Activated CD8-positive, alpha-beta memory T cell treated with anti-CD3 and anti-CD28 coated beads, Interleukin-2, amount 50 U/mL, for 48 hours (primary cell): ENCODE data around the gene RAD51B.

Experiments used
- DNase-seq: peaks from one replicate; pipeline ENCODE4 v3.0.0-alpha.2; 2020

Gene RAD51B

DNA sequence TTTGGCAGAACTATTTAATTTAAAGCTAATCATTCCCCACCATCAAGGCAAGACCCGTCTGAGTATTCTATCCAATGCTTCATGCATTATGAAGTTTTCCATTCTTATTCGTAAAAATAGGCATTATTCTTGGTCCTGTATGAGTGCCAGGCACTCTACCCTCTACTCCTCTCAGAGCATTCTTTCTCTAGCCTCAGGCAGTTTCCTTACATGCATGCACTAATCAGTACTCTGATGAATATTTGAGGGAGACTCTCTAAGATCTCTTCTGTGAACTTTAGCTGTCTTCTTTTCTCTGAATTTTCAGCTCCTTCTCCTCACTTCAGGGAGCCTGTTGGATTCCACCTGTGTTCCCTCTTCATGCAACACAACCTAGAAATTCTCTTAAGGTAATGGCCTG is 334.7 kb downstream of the RAD51B start:
- no peak for DNase-seq

DNA sequence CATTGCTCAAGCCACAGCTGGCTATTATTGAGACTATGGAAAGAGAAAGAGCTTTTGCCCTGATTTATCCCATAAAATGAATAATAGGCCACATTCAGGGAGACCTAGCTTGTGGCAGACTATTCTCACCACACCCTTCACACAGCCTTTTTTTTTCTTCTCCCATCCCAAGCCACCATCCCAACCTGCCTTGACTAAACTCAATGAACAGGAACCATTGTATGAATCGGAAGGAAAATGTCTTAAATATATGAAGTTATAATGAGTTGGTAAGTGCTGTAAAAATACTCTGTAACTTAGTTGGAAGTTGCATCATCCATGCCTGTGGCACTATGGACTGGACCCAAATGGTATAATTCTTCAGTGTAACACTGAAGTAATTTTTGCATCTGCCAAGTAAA is 338.4 kb downstream of the RAD51B start:
- no peak for DNase-seq

DNA sequence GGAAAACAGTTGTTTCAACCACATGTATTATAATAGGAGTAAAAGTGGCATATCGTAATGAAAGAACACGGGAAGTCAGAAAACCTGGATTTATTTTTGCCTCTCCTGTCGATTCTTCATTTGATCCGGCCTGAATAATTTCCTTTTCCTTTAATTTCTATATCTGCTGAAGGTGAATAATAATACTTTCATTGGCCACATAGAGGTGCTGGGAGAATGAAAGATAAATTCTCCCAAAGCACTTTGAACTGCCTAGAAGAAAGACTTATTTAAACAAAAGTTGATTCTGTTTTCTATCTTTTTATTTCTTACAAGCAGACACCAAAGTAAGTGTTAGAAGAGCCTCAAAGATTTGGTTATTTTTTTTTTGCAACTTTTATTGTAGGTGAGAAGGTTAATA is 339.1 kb downstream of the RAD51B start:
- DNase-seq: no peak

DNA sequence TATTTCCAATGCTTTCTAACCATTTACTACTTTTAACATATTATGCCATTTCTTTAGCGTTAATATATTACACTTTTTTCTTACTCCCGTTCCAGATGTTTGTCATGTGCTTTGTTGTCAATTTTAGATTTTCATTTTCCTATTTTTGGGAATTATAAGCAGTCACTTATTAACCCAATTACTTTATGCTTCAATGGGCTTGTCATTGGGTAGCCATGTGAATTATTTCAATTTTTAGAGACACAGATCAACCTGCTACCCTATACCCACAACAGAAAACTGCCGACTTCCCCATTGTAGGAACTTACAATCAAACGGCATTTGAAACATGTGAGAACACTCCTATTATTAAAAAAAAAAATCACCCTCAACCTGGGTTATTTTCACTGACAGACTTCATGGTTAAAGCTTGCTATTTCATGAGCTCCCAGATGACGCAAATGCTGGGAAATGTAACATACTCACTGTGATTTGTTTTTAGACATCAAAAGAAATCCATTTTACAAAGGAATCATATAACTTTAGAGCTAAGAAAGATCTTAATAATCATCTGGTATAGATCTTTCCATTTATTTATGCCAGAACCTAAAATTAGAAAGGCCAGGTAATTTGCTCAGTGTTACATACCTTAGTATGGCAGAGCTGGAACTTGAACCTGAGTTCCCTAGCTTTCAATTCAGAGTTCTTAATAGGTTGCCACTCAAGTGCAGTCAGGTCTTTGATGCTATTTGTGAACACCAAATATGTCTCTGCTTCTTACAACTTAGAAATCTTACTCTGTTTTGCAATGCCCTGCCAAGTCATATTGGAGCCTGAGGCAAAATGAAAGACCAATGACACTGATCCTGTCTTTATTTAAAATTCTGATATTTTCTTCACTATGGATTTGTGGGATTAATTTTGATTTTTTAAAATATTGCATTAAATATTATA is 340.4 kb downstream of the RAD51B start:
- DNase-seq: no peak

DNA sequence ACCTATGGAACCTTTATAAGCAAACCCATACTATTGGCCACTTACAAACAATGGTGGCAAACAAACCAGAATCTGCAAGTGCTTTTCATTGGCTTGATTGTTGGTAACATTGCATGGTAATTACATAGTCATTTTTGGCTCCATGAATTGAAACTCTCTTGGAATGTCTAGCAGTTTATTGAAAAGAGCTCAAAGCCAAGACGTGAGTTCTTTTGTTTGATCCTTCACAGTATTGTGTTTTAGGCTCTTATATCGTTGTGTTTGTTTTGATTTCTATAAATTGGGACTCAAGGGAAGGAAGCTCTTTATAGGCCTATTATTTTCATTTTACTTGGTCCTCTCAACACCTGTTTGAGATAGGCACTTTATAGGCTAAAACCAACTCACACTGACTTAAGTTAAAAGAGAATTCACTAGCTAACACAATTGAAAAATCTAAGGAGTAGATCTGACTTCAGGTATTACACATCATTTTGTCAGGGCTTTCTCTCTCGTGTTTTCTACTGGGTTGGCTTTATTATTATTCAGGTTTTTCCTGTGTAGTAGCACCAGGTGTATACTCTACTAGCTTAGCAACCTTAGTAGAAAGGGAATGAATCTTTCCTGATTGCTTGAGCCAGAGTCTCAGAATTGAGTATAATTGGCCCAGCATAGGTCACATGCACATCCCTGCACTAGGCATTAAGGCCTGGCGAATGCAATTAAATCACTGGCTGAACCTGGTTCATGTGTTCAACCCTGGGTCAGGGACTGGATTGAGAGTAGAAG is 341.4 kb downstream of the RAD51B start:
- no peak for DNase-seq

DNA sequence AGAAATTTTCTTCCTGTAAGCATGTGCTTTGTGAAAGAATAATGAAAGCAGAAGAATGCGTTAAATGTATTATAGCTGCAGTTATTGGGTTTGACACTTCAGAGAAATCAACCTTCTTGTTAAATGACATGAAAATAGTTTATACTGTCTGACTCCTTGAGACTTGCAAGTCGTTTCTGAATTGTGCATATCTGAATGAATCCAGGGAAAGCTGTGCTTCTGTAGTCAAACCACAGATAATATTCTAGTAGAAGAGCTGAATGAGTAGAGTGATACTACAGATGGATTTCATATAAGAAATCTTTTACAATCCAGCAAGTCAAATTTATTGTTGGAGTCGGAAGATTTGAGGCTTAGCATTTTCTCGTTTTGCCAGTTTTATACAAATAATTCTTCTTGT is 343.3 kb downstream of the RAD51B start:
- DNase-seq: no peak

DNA sequence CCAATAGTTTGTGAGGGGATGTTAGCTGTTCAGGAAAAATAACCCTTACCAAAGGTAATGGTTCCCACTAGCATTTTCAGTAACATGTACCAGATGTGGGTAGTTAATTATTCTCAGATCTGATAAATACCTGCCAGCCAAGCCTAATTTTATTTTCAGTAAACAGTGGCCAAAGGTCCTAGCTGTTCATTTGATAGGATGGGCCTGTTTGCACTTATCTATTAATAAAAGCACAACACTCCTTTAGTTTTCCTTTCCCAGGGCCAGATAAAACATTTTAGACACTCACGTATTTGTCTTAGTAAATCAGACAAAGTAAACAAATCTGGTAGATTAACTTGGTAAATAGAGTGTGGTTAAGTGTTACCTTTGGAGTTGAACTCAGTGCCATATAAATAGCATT is 345.1 kb downstream of the RAD51B start:
- DNase-seq: no peak

DNA sequence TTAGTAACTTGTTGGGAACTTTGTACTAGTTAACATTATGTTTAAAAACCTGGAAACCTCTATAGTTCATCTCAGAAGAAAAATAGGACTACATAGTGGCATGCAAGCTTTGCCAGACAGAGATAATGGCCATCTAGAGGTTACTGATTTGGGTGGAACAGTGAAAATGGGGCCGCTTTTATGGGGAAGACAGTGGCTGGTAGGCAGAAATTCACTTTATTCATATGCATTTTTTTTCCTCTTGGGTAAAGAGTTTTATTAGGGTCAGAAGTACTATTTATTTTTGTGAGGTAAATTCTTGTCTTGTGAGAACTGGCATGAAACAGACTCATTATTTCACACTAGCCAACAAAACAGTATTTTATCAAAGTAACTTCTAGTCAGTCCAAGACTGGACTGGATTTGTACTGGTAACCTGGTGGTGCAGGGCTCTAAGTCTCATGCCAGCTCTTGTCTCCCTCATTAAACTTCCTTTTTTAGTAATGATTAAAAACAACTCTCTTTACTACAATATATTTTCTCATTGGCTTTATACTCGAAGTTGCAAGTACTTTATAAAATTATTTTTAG is 345.8 kb downstream of the RAD51B start:
- DNase-seq: no peak

DNA sequence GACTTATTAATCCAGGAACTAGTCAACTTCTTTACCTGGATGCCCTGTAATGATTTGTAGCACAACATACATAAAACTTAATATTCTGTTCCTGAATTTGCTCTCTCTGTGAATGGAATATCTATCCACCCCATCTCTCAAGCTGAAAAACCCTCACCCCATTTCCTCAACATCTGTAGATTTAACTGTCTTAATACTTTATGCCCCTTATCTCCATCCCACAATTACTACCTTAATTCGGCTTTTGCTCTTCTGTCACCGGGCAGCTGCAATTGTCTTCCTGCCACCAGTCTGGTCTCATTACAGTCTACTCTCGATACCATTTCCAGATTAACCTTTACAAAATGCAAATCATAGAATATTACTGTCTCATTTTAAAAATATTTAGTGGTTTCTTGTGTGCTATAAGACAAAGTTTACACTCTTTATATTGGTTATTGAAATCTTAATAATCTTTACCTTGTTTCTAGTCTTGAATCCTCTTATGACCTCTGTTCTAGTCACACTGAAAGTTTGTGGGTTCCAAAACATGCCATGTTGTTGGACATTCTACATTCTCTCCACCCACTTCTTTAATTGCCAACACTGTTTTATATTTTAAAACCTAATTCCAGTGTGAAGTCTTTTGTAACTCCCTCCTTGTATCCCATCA is 347.3 kb downstream of the RAD51B start:
- DNase-seq: no peak

DNA sequence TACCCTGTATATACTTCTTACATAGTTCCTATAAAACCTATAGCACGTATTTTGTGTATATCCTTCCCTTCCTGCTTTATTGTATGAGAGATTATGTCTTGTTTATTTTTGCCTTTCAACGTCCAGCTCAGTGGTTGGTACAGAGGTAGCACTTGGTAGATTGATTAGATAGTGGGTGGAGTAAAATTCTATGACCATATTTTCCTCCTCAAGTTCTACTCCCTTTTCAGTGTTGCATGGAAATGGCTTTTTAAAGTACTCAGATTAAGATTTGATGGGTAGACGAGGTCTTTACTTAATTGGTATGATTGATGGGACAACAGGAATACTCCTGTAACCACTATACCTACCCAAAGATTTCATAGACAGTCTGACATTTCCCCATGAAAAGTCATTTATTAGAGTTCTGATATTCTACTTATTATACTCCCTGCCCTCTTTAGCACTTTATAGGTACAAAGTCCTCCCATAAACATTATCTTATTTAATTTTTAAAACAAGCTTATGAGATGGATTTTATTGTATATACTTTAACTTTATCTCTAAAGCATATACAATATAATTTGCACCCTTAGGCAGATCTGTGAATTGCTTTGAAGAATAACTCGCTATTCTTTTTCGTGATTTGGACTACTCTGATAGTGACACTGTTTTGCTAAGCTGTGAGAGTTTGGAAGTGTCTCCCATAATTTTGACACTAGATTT is 348.0 kb downstream of the RAD51B start:
- no peak for DNase-seq

DNA sequence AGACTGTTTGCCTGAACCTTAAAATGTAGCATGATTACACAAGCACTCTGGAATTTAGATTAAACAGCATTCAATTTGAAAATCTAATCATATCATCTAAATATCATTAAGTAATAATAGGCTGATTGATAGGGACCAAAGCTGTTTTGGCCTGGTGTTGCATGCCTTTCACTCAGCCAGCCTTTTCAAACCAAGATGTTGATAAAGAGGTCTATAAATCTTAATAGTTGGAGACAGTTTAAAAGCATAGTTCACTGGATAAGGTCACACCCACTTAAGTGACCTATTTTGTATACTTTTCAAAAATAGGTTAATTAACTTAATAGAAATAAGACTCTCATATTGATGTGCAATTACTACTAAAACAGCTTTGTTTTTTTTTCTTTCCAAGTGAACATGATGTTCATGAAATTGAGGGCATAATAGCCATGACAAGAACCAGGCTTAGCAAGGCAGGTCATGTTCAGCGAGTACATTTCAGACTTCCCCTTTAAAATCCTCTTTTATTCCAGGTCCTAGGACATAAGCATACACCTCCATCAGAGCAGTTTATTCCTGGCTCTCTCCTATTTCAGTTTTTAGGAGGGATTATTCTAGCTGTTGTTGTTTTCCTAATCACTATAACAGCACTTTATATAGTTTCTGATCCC is 349.0 kb downstream of the RAD51B start:
- DNase-seq: no peak

DNA sequence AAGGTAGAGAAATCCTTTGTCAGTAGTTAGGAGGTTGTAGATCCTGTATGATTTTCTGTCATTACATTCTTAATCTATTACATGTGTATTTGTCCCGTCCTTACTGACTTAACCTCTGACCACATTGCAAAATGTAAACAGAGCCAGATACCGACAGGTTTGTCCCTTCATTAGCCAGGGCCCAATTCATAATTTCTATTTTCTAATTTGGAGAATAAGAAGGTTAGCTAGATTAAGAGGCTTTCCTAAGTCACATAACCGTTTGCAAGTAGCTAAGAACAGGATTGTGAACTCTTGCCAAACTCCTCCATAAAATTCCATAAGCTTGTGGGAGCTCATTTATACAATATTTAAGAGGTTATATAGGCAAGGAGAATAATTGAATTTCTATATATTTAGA is 352.6 kb downstream of the RAD51B start:
- DNase-seq: no peak

DNA sequence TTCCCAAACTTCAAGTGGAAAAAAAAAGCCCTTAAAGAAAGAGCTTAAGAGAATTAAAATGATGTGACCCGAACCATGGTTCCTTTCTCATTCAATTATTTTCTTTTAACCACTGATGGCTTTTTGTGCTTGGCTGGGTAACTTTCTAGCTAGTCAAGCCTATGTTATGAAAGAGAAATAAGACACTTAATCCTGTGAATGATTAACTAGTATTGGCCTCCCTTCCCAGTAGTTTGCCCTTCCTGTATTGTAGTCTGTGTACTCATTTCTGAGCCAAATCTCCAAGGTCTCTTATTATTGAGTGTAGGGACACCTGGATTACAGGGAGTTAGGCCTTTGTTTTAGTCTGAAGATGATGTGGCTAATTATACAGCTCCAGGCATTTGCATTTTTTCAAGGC is 353.0 kb downstream of the RAD51B start:
- DNase-seq: no peak

DNA sequence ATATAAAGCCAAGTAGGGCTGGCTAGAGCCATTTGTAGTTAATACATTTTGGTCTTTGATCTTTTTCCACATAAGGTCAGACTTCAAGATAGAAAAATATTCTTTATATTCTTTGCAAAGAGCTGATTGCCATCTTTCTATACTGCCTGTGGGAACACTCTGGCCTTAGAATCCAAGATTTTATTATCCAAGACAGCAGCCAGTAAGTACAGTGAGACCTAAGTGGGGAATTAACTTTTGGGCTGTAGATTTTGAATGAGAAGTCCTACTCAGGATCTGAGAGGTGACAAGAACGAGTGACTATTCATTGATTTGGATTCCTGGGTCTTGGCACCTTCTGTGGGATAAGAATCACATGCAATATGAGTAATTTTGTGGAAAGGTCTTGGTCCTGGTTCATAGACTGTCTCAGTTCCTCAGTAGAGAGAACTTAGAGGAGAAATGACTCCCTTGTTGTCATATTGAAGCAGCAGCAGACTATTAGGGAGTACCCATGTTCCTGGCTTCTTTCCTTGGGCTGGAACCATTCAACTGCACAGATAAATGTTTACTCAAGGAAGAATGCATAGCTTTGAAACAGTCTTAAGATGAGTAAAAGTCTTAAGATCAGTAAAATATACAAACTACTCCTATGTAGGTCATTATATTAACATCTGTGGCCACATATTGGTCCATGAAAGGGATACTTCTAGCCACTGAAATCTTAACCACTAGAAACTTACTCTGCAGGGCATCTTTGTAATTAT is 353.8 kb downstream of the RAD51B start:
- no peak for DNase-seq

DNA sequence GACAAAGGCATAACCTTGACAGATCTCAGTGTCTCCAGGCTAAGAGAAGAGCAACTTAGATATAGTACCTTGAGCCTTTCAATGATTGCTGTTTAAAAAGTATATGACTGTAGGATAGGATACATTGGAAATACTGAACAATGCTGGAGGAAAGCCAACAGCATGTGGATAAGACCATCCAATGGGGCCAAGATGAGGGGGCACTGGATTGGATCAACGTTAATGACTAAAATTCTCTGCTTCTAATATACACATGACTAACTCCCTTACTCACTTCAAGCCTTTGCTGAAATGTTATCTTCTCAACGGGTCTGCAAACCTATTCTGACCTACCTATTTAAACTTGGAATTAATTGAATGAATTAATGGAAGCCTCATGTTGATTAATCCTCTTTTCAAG is 354.9 kb downstream of the RAD51B start:
- DNase-seq: no peak

DNA sequence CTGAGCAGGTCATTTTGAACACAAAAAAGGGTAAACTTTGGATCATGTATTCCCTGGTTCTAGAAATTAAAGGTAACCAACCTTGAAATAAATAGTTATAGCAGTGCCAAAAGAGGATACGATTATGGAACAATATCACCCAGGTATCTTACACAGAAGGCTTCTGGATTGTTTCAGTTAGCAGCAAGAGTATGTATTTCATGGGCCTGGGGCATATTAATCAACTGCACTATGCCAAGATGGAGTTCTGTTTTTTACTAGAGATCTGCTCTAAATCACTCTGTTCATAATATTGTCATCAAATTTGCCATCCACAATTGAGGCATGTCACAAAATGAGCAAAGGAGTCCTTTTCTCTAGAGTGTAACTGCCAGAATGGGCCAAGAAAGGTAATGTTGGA is 357.1 kb downstream of the RAD51B start:
- DNase-seq: no peak

DNA sequence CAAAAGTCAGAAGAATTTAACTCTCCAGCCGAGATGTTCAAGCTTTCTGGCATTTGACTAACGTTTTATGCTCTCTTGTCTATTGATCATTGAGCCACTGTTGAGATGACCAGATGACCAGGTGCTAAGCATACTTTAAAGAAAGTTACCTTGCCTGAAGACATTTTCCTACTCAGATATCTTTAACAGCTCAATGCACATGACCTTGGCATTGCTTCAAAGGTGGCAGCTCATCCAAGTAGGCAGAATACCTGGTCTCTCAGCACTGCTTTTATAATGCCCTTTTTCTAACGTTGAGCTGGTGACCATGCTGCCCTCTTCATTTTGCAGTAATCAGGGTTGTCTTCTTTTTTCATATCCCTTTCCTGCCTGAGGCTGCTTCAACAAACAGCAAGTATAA is 358.1 kb downstream of the RAD51B start:
- no peak for DNase-seq

DNA sequence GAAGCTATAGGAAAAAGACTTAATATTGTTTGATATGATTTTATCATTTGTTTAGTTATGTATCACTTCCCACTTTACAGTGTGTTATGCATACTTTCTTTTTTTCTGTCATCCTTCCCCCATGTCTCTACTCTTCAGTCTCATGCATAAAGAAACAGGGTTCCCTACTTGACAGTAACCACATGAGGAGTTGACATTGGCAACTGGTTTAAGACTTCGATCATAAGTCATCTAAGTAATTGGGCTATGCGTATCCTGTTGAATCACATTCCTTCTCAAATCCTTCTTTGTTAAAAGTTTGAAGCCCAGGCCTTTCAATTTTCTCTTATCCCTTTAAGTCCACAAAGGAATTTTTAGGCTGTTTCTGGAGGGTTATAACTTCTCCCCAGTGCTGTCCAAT is 358.7 kb downstream of the RAD51B start:
- DNase-seq: no peak

DNA sequence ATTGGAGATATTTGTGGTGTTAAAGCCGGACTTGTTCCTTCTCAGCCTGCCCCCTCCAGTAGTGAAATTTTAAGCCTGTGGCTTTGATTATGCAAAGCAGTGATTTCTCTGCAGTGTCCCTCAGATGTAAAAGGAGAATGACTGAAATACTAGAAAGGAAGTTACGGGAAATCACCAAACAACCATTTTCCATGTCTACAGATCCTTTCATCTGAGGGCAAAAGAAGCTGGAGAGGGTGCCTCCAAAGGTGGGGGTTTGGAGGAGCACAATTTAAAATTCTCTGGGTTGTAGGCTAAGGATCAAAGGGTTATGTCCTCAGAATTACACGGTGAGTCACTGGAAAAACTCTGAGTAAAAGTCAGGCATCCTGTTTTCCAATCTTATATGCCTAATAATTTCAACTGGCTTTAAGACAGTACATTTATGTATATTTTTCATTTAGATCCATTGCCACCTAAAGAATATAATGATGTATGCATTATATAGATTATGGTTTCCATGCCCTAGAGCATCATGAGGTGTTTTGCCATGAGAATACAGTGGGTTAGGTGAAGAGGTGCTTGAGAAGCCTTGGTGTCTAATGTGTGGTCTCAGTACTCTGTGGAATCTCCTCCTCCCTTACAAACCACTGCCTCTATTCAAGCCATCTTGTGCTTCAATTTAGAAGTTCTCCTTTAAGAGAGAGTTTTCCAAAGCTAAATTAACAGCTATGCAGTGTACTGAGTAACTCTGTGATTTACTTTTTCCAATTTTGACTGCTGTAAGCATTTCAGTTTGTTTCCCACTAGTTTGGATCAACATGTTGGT is 362.1 kb downstream of the RAD51B start:
- DNase-seq: no peak

DNA sequence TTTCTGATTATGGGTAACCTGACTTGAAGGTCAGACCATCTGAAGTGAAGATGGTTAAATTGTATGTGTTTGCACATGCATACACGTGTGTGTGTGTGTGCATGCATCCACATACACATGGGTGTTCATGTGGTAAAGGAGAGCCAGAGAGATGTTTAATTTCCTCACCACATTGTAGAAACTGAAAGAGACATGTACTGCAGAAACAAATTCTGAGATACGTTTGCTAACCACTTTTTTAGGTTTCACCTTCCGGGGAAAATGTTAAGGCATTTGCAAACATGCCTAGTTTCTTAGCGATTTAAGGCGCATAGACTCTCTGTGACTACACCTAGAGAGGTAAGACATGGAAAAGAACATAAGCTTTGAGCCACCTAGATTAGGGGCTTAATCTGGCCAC is 362.9 kb downstream of the RAD51B start:
- DNase-seq: no peak
